ENCODE results near the gene MSANTD1. TPM values are rescaled to one million over a fixed set of nuclear protein-coding genes. Genes with fewer than 3 reads are reported as not detected.

Gene MSANTD1
- polyA plus RNA-seq, 1 donor from 2014 or later = 12.7 TPM

GRCh38 chr4:3246458-3247398 is 2.2 kb upstream of the MSANTD1 start:
- Histone ChIP-seq H2AFZ (ENCODE audit: low read depth, low read length) (no peak overlapping the region), H3K36me3 (ENCODE audit: insufficient read depth, low read length) (no peaks in the 10 kb centered on the region), H3K9me3 (ENCODE audit: low read length) (no peaks in the 10 kb centered on the region), H3K9ac (ENCODE audit: low read length) (no peak overlapping the region), H3K9me2 (ENCODE audit: insufficient read depth, low read length) (no peaks in the 10 kb centered on the region), H3K4me2 (ENCODE audit: low read length) (no peak overlapping the region), H3F3A (ENCODE audit: insufficient read depth, low read length, poor library complexity, severe bottlenecking) (peaks cover 5% of the 10 kb centered on the region), H3K27ac (ENCODE audit: low read length) (no peak overlapping the region), H3K79me2 (replicated peaks; ENCODE audit: insufficient read depth, low read length) (no peaks in the 10 kb centered on the region), H3K4me3 (ENCODE audit: low read length) (no peak overlapping the region), H3K27me3 (ENCODE audit: insufficient read depth, low read depth, low read length) (no peaks in the 10 kb centered on the region), H4K20me1 (ENCODE audit: insufficient read depth) (no peaks in the 10 kb centered on the region)
- no peak for TF ChIP-seq REST (IDR thresholded peaks at IDR 0.05; ENCODE audit: borderline replicate concordance)
- no peak for TF ChIP-seq MXI1 (conservative IDR thresholded peaks at IDR 0.05; ENCODE audit: poor library complexity, severe bottlenecking)
- no peak for TF ChIP-seq TAF1 (IDR thresholded peaks at IDR 0.05; ENCODE audit: low read depth)
- TF ChIP-seq CTCF (IDR thresholded peaks at IDR 0.05; ENCODE audit: poor library complexity, severe bottlenecking) = no peak
- TF ChIP-seq POLR2AphosphoS5 (IDR thresholded peaks at IDR 0.05) = no peak

- Histone ChIP-seq H3K4me3 (ENCODE audit: low read length) (no peak overlapping the region), H3K9ac (ENCODE audit: low read length) (peak overlapping the region; percentile 73), H4K20me1 (ENCODE audit: insufficient read depth) (no peaks in the 10 kb centered on the region), H3K4me2 (ENCODE audit: low read length) (no peak overlapping the region), H2AFZ (ENCODE audit: low read depth, low read length) (no peak overlapping the region), H3K79me2 (replicated peaks; ENCODE audit: insufficient read depth, low read length) (no peaks in the 10 kb centered on the region), H3K27ac (ENCODE audit: low read length) (peak overlapping the region; percentile 96), H3K9me3 (ENCODE audit: low read length) (no peaks in the 10 kb centered on the region), H3K36me3 (ENCODE audit: insufficient read depth, low read length) (no peaks in the 10 kb centered on the region), H3K9me2 (ENCODE audit: insufficient read depth, low read length) (no peaks in the 10 kb centered on the region), H3K27me3 (ENCODE audit: insufficient read depth, low read depth, low read length) (no peaks in the 10 kb centered on the region), H3F3A (ENCODE audit: insufficient read depth, low read length, poor library complexity, severe bottlenecking) (peaks cover 5% of the 10 kb centered on the region)
- TF ChIP-seq REST (IDR thresholded peaks at IDR 0.05; ENCODE audit: borderline replicate concordance) = no peak
- TF ChIP-seq MXI1 (conservative IDR thresholded peaks at IDR 0.05; ENCODE audit: poor library complexity, severe bottlenecking) = no peak
- TF ChIP-seq SMC3 (conservative IDR thresholded peaks at IDR 0.05; ENCODE audit: poor library complexity) = no peak
- no peak for TF ChIP-seq RAD21 (conservative IDR thresholded peaks at IDR 0.05)
- TF ChIP-seq POLR2AphosphoS5 (IDR thresholded peaks at IDR 0.05) = no peak
- no peak for TF ChIP-seq EP300 (conservative IDR thresholded peaks at IDR 0.05; ENCODE audit: poor library complexity, severe bottlenecking)
- TF ChIP-seq EZH2 (IDR thresholded peaks at IDR 0.05; ENCODE audit: borderline replicate concordance, insufficient read depth, low read length, poor library complexity, severe bottlenecking) = no peak
- no peak for TF ChIP-seq CTCF (IDR thresholded peaks at IDR 0.05; ENCODE audit: poor library complexity, severe bottlenecking)
- no peak for TF ChIP-seq TAF1 (IDR thresholded peaks at IDR 0.05; ENCODE audit: low read depth)
These were observed 1.4 kb upstream of the MSANTD1 start for GRCh38 chr4:3247399-3248177.

All from neural cell (in vitro differentiated cells).